NCI-H1930 (cell line): ENCODE measurements around the gene CRACDL.
"Not testable (repeated sequence)": the region's sequence is repeated elsewhere in the genome, so short reads cannot be mapped to it uniquely, and the experiment has no call there.

Experiments
- DNase-seq, 2 experiments: peaks; one replicate each; lab custom pipeline; 2025; lab: John Stamatoyannopoulos, UW

CRACDL gene

GRCh38 chr2:98903767-98904485 is 32.1 kb downstream of the CRACDL start:
- no peak for DNase-seq

- DNase-seq, result no peak
Observed at GRCh38 chr2:98903064-98903355, 33.0 kb downstream of the CRACDL start.

DNA sequence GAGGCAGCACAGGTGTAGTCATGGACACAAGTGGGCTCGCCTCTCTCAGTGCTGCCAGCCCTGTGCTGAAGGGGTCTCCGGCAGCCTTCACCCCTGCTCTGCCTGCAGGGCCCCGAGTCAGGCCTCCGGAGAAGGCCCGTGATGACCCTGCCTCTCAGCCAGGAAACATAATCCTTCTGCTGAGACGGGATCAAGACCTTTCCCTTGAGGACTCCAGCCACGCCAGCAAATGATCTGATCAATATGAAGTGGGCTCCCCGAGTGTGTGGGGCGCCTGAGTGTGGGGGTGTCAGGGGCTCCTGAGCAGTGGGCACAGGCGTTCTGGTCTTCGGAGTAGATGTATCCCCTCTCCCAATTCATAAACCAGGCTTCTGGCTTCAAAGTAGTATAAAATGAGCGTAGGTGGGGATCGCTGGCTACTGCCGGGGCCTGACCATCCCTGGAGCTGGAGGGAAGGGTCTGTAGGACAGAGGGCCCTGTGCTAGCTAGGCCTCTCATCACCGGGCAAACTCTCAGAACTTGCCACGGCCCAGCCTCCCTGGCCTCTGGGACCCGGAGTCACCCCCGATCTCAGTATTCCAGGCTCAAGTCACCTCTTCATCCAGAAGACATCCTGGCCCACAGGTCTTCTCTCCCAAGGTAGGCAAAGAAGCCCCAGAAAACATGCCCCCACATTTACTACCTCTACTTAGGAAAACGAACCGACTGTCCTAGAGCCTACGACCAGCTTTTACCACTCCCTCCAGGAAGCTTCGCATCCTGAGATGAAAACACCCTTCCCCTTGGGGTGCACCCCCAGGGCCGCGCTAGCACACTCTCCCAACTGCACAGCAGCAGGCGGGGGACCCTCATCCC is 33.6 kb downstream of the CRACDL start:
- no peak for DNase-seq

GRCh38 chr2:98901702-98902101 is 34.3 kb downstream of the CRACDL start:
- no peak for DNase-seq

DNA sequence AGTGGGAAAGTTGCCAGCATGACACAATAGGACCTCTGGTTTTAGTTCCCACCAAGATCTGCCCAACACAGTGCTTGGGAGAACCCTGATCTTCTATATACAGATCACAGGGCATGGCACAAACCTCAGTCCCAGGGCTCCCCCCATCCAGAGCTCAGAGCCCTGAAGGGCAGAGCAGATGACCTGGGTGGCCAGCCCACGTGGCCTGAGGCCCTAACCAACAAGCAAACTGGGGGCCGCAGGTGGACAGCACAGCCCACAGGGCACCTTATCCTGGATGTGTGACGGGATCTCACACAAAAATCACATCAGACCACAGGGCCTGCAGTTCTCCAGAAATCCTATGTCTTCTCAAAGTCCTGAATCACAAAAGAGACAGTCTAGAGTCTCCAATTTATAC is 34.7 kb downstream of the CRACDL start:
- no peak for DNase-seq

DNA sequence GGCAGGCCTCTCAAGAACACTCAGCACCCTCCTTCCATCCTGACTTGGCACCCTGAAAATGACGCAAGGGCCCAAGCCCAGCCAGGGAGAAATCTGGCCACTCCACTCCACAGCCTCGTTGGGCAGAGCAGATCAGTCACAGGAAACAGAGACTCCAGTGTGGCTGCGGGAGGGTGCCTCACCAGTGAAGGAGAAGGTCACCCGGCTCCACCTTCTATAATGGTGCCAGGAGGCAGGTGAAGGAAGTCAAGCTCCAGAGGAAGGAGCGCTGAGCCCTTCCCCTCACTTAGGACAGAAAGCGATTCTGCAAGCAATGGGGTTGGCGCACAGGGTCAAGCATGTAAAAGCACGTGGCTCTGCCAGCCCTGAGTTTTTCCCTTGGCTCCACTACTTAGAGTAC is 35.3 kb downstream of the CRACDL start:
- DNase-seq, result no peak

GRCh38 chr2:98899703-98900078 is 36.3 kb downstream of the CRACDL start:
- DNase-seq, result not testable (repeated sequence)

DNA sequence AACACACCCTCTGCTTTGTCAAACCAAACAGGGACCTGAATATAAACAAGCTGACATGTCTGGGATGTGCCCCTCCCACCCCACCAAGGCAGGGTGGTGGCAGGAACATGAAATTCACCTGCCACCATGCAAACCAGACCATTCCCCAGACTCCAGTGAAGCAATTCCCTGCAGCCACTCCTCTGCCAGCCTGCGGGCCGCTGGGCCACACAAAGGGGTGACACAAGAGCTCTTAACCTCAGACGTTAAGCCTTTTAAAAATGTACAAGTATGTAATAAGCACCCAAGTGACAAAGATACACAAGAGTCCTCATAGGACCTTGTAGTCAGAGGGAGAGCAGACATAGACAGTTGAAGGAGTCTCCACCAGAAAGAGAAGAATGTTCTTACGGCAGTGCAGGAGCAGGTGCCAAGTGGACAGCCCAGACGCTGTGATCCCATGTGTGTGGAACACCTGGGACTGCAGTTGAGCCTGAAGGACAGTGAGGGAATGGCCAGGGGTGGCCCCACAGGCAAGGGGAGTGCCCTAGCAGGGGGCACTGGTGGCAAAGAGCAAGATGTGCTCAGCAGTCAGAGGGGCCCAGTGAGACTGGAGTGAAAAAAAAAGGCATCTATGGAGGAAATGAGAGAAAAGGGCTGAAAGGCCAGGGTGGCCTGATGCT is 36.9 kb downstream of the CRACDL start:
- DNase-seq, result no peak

GRCh38 chr2:98898423-98898841 is 37.6 kb downstream of the CRACDL start:
- no peak for DNase-seq

- no peak for DNase-seq
Observed at GRCh38 chr2:98897746-98898145, 38.3 kb downstream of the CRACDL start.

DNA sequence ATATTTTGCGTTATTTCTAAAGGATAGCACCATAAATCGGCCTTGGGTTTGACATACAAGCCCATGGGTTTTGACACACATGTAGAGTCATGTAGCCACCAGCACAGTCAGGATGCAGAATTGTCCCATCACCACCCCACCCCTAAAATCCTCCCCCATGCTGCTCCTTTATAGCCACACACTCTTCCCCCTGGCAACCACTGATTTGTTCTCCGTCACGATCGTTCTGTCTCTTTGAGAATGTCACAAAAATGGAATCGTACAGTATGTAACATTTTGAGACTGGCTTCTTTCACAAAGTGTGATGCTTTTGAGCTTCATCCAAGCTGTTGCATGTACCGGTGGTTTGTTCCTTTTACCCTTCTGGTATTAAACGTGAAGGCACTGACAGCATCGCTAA is 39.1 kb downstream of the CRACDL start:
- no peak for DNase-seq

GRCh38 chr2:98896416-98896815 is 39.6 kb downstream of the CRACDL start:
- no peak for DNase-seq

DNA sequence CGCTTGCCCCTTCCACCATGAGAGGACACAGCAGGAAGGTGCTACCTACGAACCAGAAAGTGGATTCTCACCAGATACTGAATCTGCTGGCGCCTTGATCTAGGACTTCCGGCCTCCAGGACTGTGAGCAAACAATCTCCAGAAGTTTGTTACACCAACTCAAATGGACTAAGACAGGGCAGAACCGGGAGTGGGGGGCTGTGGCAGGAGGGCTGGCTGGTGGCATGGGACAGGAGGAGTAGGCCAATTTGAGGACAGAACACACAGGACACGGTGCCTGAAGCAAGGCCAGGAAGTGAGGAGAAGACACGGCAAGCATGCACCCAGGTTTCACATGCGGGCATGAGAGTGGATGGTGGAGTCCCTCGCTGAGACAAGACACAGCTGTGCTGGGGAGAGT is 40.1 kb downstream of the CRACDL start:
- no peak for DNase-seq

- DNase-seq, result no peak
Observed at GRCh38 chr2:98895221-98895620, 40.8 kb downstream of the CRACDL start.

DNA sequence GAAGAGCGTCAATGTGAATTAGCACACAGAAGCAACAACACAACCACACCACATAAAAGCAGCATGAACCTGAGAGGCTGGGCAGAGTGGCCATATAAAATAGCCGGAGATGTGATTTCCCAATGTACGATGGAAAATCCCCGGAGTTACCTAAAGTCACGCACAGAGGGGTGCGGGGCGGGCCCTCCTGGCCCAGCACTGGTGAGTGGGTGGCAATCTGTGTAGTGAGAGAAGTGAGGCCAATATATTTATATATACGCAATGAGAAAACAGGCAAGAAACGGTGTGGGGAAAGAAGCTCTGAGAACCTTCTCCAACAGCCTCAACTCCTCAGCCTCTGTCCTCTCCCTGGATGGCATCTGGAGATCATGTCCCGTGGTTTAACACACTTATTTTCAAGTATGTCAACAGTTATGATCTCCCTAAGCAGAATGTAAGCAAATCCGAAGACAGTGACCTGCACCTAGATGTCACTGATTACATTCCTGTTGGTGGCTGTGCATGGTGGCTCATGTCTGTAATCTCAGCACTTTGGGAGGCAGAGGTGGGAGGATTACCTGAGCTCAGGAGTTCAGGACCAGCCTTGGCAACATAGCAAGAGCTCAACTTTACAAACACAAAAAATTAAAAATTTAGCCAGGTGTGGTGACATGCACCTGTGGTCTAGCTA is 41.6 kb downstream of the CRACDL start:
- DNase-seq, result no peak

- DNase-seq, result no peak
Observed at GRCh38 chr2:98893911-98894321, 42.1 kb downstream of the CRACDL start.

DNA sequence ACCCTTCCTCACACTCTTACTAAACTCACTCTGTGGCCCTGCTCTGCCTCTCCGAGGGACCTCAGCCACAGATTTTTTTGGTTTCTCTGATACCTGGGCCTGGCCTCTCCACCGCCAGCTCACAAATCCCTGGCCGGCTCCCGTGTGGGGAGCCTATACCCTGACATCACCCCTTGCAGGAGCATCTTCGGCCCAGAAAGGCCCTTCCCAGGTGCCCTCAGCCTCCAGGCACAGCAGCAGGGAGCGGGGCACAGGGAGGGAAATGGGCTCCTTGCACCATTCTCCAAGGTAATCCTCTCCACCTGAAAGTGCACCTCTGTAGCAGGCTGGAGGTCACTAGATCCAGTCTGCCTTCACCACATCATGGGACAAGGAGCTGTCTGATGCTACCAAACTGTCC is 43.2 kb downstream of the CRACDL start:
- no peak for DNase-seq

DNA sequence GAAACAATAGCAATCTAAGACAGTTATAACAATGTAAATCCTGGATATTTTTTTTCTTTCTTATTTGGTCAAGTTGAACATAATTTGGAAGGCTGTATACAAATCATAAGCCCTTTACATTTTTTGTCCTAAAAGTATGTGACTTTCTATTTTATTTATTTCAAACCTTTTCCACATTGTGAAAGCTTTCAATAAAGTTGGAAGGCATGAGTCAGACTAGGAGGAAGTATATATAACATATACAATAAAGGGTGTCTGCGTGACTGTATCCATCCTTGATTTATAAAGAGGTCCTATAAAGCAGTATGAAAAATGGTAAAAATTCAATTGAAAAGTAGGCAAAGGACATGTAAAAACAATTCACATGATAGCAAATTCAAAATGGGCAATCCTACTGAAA is 44.4 kb downstream of the CRACDL start:
- DNase-seq, result no peak

DNA sequence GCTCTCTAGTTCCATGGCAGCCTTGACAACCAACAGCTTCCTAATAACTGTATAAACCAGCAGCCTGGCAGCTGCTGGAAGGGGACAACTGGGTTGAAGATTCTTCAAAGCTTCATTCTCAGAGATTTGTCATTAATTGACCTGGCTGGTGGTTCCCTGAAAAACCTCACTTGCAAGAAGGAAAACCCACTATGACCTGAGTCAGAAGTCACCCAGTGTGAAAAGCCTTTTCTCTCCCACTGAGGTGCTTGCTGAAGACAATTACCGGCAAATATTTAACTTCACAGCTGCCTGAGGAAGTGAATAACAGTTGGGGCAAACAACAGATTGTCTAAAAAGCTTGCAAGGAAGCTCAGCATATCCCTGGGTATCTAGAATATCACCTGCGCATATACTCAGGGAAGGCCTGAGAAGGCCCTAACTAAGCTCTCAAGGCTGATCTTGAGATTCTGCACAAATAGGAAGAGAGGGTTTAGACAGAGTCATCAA is 49.9 kb downstream of the CRACDL start:
- DNase-seq, result no peak

GRCh38 chr2:98884658-98885057 is 51.4 kb downstream of the CRACDL start:
- DNase-seq, result no peak

DNA sequence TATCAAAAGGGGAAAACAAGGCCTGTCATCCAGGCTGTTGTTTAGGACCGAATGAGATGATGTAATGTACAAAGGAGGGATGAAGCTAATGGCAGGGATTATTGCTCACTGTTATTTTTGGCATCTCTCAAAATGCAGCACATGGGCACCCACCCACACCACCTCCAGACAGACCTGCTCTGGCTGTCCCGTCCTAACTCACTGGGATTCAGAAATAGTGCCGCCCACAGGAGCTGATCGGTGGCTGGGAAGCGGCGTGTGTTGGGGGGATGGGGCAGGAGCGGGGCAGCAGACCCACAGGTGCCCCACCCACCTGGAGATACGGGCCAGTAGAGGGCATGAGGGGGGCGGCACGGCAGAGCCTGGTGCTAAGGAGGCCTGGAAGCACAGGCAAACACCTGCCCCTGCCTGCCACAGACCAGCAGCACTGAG is 52.2 kb downstream of the CRACDL start:
- DNase-seq, result no peak
